ENCODE results near the gene UBE2O. TPM values are rescaled to one million over a fixed set of nuclear protein-coding genes. Genes with fewer than 3 reads are reported as not detected.

UBE2O gene
- total and polyA plus RNA-seq, 11 donors: 16.0 to 36.1 (median 30.7) TPM

GRCh38 chr17:76476736-76477135 is 23.8 kb upstream of the UBE2O start:
- peaks cover 0 to 17% (median 0%) of the 10 kb centered on the region in 12 donors for H3K4me1 ChIP-seq
- ATAC-seq: no peak
- WGBS, 4 donors: 93 to 98% (median 94%) methylated on average over 14 to 20 of the region's 20 CpGs
- H3K27me3 ChIP-seq: no peaks in the 10 kb centered on the region
- DNase-seq: no peak
- peaks cover 0 to 89% (median 10%) of the 10 kb centered on the region in 9 donors for H3K36me3 ChIP-seq
- H3K9me3 ChIP-seq: no peaks in the 10 kb centered on the region
- intact Hi-C loops (cut with DNase I): no loop called here
- no peak overlapping the region for H3K4me3 ChIP-seq
- H3K27ac ChIP-seq: no peak overlapping the region
- no peak for TF ChIP-seq POLR2A (IDR thresholded peaks at IDR 0.05)
- no peak for TF ChIP-seq CTCF (IDR thresholded peaks at IDR 0.05)

GRCh38 chr17:76475302-76475701 is 22.4 kb upstream of the UBE2O start:
- Histone ChIP-seq H3K4me1 (peaks cover 0 to 3% (median 0%) of the 10 kb centered on the region in 12 donors), H3K36me3 (peaks cover 0 to 92% (median 13%) of the 10 kb centered on the region in 9 donors), H3K9me3 (no peaks in the 10 kb centered on the region), H3K27ac (no peak overlapping the region), H3K27me3 (no peaks in the 10 kb centered on the region), H3K4me3 (no peak overlapping the region)
- ATAC-seq (no peak), DNase-seq (no peak)
- WGBS, 4 donors: 96 to 97% (median 97%) methylated on average over 6 of the region's 6 CpGs
- intact Hi-C loops (cut with DNase I): no loop called here
- TF ChIP-seq POLR2A (IDR thresholded peaks at IDR 0.05): no peak
- no peak for TF ChIP-seq CTCF (IDR thresholded peaks at IDR 0.05)

GRCh38 chr17:76474894-76475293 is 21.9 kb upstream of the UBE2O start:
- intact Hi-C loops (cut with DNase I): no loop called here
- Histone ChIP-seq H3K9me3 (no peaks in the 10 kb centered on the region), H3K4me1 (peaks cover 0 to 4% (median 0%) of the 10 kb centered on the region in 12 donors), H3K27me3 (no peaks in the 10 kb centered on the region), H3K36me3 (peaks cover 0 to 96% (median 13%) of the 10 kb centered on the region in 9 donors), H3K4me3 (no peak overlapping the region), H3K27ac (no peak overlapping the region)
- ATAC-seq: no peak
- WGBS, 4 donors: 92 to 96% (median 94%) methylated on average over 15 of the region's 15 CpGs
- no peak for DNase-seq
- TF ChIP-seq CTCF (IDR thresholded peaks at IDR 0.05) (no peak), POLR2A (IDR thresholded peaks at IDR 0.05) (no peak)

GRCh38 chr17:76474238-76474637 is 21.3 kb upstream of the UBE2O start:
- Histone ChIP-seq H3K4me1 (peaks cover 0 to 9% (median 0%) of the 10 kb centered on the region in 12 donors), H3K9me3 (no peaks in the 10 kb centered on the region), H3K36me3 (peaks cover 0 to 95% (median 13%) of the 10 kb centered on the region in 9 donors), H3K4me3 (no peak overlapping the region), H3K27ac (no peak overlapping the region), H3K27me3 (no peaks in the 10 kb centered on the region)
- no peak for ATAC-seq
- TF ChIP-seq CTCF (IDR thresholded peaks at IDR 0.05) (no peak), POLR2A (IDR thresholded peaks at IDR 0.05) (no peak)
- intact Hi-C loops (cut with DNase I): no loop called here
- no peak for DNase-seq
- 95 to 99% (median 96%) methylated on average over 10 to 14 of the region's 14 CpGs for WGBS, 4 donors
